ELF-1 (cell line): ENCODE measurements around the gene FAM177A1.
"Not testable (repeated sequence)": the region's sequence is repeated elsewhere in the genome, so short reads cannot be mapped to it uniquely, and the experiment has no call there.

Source experiments
- DNase-seq: peaks from one replicate; pipeline ENCODE4 v3.0.0-alpha.2; 2016; ENCODE audit warnings: low read depth, low spot score

Gene FAM177A1

DNA sequence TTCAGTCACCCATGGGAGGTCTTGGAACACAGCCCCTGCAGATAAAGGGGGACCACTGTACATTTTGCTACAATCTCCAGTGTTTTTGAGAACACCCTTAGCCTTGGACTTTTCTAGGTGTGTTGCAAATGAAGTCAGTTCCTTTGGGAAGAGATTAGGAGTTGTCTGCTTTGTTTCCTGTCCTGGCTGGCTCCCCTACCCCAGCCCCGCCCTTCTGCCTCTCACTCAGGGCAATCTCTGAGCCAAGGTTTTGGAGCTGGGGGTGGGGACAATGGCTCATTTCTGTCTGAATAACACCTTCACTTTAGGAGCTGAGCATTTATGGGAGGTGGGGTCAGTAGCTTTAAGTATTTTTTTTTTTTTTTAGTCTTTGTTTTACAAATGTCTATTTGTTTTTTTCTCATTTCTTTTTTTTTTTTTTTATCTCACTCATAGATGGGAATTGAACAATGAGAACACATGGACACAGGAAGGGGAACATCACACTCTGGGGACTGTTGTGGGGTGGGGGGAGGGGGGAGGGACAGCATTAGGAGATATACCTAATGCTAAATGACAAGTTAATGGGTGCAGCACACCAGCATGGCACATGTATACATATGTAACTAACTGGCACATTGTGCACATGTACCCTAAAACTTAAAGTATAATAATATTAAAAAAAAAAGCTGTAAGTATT lies 15.2 kb downstream of the FAM177A1 start:
- DNase-seq, result peak; percentile 40

DNA sequence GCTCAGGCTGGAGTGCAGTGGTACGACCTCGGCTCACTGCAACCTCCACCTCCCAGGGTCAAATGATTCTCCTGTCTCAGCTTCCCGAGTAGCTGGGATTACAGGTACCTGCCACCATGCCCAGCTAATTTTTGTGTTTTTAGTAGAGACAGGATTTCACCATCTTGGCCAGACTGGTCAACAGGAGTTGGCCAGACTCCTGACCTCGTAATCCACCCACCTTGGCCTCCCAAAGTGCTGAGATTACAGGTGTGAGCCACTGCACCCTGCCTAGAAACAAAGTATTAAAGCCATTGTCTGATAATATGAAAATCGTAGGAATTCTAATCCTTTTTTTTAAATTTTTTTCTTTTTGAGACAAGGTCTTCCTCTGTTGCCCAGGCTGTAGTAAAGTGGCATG lies 19.7 kb downstream of the FAM177A1 start:
- DNase-seq, result not testable (repeated sequence)

DNA sequence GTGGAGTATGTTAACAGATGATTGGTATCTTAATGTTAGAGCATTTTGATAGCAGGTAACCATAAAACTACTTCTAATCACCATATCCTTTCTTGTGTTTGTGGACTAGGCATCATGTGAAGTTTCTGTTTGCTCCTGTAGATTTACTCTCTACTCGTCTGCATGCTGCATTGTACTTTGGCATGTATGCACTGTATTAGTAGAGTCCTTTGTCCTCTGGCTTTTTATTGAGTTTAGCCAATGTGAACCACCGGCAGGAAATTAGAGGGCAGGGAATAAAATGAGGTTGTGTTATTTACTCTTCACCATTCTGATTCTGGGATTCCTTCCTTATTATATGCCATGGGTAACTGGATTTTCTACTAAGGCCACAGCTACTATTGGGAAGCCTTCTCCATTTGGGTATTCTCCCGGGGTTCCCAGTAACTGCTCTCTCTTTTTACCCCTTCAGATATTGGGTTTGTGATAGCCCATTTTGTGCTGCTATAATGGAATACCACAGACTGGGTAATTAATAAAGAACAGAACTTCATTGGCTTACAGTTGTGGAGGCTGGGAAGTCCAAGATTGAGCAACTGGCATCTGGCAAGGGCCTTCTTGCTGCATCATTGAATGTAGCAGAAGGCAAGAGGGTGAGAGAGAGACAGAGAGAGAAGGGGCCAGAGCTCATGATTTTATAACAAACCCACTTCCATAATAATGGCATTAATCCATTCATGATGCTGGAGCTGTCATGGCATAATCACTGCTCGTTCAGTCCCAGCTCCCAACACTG lies 22.4 kb downstream of the FAM177A1 start:
- no peak for DNase-seq

DNA sequence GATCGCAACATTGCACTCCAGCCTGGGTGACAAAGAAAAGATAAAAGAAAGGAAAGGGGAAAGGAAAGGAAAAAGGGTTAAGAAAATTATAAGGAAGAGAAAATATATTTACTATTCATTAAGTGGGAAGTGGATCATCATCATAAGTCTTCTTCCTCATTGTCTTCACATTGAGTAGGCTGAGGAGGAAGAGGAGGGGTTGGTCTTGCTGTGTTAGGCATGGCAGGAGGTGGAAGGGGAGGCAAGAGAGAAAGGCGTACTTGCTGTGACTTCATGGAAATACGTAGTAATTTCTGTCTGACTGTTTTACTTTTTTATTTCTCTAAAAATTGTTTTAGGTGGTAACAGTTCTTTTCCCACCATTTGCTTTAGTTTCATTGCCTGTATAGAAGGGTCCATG lies 26.2 kb downstream of the FAM177A1 start:
- DNase-seq, result no peak

DNA sequence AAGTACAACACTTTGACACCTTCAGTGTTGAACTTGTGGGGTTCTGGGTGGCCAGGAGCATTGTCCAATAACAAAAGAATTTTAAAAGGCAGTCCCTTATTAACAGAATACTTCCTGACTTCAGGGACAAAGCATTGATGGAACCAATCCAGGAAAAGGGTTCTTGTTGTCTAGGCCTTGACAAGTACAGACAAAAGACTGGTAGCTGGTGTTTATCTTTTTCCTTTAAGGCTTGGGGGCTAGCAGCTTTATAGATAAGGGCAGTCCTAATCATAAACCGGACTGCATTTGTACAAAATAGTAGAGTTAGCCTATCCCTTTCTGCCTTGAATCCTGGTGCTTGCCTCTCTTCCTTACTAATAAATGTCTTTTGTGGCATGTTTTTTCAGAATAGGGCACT lies 27.4 kb downstream of the FAM177A1 start:
- no peak for DNase-seq

DNA sequence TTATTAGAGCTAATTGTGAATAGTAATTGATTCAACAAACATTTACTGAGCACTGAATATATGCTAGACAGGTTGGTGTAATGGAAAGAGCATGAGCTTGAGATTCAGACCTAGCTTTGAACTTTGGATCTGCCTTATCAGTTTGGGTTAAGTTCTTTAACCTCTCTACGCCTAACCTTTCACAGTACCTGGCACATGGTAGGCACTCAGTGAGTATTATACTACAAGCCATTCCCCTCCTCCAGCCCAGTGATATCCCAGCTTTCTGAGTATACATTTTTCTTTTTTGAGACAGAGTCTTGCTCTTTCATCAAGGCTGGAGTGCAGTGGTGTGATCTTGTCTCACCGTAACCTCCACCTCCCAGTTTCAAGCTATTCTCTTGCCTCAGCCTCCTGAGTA lies 32.0 kb downstream of the FAM177A1 start:
- DNase-seq, result no peak

DNA sequence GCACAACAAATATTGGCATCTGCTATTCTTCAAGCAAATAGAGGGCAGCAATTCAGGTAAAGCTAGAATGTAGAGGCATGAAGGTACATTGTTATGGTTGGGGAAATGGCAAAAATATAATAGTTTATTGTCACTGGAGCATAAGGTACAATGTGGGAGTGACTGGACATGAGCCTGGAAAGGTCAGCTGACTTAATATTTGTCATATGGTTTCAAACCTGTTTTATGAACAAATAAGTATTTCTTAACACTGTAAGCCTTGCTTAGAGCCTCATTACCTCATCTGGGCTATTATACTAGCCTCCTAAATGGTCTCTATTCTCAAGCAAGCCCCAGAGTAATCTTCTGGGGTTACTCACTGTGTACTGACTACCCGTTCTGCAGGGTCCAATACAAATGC lies 33.7 kb downstream of the FAM177A1 start:
- no peak for DNase-seq

DNA sequence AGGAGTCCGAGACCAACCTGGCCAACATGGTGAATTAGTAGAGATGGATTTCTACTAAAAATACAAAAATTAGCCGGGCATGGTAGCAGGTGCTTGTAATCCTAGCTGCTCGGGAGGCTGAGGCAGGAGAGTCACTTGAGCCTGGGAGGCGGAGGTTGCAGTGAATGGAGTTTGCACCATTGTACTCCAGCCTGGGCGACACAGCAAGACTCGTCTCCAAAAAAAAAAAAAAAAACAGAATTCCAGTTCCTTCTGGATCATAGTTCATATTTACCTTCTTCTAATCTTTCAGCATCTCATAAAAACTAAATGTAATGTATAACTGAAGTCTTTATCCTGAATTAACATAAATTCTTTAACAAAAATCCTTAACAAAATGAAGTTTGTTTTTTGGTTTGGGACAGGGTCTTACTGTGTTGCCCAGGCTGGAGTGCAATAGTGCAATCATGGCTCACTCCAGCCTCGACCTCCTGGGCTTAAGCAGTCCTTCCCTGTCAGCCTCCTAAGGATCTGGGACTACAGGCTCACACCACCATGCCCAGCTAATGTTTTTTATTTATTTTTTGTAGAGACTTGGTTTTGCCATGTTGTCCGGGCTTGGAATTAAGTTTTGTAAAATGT lies 37.6 kb downstream of the FAM177A1 start:
- no peak for DNase-seq

DNA sequence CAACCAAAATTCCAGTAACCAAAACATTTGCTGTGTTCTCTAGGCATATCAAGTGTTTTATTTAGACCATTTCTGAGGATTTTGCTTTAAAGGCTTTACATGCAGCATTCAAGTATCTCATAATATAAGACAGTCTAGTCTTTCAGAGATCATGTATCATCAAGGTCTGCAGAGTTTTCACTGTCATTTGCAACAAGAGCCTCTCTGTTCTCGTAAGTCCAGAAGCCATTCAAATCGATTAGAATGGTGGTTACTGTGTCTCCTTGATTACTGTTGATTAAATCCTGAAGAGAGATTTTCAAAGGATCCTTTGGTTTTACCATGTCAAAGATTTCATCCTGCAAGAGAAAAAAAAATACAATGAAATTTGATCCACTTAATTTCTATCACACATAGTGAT lies 39.4 kb downstream of the FAM177A1 start:
- DNase-seq, result no peak

DNA sequence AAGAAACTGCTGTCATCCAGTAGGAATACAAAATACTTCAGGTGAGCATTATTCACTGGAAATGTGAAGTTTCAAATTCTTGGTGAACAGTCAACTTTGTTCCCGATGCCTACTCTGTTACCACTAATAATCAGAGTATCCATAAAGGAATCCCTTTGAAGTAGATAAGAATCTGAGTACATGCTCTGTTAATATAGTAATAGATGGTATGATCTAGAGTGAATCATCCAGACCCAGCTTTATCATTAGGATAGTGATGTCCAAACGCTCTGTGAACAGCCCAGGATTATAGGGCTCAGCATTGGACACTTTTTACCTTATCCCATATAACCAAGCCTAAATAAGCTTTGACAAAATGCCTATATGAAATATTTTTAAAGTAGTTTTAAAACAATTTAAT lies 42.4 kb downstream of the FAM177A1 start:
- no peak for DNase-seq

DNA sequence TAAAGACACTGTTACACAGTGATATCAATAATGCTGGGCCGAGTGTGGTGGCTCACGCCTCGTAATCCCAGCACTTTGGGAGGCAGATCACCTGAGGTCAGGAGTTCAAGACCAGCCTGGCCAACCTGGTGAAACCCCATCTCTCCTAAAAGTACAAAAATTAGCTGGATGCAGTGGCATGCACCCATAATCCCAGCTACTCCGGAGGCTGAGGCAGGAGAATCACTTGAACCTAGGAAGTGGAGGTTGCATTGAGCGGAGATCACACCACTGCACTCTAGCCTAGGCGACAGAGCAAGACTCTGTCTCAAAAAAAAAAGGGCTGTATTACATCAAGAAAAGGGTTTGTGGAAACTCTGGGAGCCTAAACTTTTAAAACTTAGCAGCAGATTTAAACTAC lies 48.6 kb downstream of the FAM177A1 start:
- not testable (repeated sequence) for DNase-seq

DNA sequence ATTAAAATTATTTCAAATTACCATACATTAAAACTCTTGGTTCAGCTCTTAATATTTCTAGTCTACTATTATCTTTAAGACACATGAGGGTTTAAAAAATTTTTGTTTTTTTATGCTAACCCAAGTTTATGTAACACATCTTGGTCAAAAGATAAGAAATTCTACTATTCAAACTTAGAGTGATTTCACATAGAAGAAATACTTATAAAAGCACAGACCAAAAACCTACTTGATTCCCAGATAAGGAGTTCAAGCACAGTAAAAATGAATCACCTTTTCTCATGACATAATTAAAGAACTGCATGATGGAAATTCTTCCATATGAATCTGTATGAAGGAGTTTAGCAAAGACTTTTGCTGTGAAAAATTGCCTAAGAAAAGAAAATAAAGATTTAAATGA lies 61.8 kb downstream of the FAM177A1 start:
- DNase-seq, result no peak

DNA sequence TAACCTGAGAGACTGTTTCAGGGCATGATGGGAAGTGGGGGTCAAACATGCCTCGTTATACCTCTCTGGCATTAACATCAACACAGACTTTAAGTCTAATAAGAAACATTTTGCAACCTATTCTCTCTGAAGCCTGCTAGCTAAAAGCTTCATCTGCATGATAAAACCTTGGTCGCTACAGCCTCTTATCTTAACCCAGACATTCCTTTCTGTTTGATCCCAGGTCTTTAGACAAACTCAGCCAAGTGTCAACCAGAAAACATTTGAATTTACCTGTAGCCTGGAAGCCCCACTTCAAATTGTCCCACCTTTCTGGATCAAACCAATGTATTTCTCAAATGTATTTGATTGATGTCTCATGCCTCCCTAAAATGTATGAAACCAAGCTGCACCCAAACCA lies 66.6 kb downstream of the FAM177A1 start:
- peak; percentile 30 for DNase-seq

DNA sequence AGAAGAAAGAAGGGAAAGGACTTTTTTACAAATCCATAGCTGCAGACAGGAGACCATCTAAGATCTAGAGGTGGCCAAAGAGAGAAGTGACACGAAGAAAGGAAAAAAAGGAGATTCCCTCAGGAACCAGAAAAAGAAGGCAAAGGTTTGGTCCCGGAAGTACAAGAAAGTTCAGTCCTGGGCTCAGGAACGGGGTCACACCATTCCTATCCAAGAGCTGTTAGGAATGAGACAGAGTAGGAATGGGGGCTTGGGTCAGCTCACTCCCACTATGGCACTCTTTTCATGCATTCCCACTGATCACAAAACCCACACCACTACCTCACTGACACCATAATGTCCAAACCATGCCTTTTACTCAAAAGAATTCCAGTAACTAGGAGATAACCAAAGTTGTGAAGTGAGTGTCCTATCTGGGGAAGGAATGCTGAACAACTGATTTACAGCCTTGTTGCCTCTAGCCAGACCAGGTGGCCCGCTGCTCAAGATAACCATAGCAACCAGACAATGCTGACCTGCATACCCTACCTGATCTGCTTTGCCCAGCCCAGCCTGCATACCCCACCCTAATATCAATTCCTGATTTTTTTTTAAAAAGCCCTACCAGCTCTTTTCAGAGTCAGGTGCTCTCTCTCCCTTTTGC lies 67.4 kb downstream of the FAM177A1 start:
- DNase-seq, result peak; percentile 66

DNA sequence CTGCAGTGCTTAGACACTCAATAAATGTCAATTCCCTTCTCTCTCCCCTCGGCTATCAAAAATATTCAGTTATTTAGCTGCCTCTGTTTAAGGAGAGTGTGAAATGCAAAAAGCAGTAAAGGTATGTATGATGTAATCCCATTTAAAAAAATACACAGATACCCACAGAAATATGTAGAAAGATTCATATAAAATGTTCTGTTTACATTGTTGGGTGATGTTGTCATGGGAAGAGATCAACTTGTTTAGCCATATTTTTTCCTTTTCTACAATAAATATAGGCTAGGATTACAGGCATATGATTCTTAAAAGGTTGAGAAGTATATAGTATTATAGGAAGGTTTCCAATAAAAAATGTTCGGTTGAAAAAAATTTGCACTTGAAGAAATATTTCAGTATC lies 68.0 kb downstream of the FAM177A1 start:
- DNase-seq, result no peak

DNA sequence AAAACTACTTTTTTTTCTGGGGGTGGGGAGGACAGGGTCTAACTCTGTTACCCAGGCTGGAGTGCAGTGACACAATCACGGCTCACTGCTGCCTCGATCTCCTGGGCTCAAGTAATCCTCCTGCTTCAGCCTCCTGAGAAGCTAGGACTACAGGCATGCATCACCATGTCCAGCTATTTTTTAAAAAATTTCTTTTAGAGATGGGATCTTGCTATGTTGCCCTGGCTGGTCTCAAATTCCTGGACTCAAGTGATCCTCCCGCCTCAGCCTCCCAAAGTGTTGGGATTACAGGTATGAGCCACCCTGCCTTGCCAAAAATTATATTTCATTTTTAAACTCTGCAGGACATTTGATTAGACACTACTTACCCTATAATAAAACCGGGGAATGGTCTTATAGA lies 70.2 kb downstream of the FAM177A1 start:
- no peak for DNase-seq

DNA sequence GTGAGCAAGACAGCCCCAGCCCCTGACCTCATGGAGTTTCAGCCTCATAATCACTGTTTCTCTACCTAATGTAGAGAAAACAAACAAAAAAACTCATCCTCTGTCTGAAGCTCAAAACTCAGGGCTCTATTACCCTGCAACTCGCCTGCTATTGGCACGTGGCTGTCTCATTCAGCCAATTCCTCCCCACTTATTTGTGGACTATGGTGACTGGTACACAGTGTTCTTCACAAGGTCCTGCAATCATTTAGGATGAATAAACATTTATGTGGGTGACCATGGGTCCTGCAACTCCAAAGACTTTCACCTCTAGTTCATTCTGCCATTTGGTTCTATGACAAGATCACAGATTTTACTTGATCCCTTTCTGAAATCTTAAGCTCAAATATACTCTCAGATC lies 71.0 kb downstream of the FAM177A1 start:
- DNase-seq, result no peak

DNA sequence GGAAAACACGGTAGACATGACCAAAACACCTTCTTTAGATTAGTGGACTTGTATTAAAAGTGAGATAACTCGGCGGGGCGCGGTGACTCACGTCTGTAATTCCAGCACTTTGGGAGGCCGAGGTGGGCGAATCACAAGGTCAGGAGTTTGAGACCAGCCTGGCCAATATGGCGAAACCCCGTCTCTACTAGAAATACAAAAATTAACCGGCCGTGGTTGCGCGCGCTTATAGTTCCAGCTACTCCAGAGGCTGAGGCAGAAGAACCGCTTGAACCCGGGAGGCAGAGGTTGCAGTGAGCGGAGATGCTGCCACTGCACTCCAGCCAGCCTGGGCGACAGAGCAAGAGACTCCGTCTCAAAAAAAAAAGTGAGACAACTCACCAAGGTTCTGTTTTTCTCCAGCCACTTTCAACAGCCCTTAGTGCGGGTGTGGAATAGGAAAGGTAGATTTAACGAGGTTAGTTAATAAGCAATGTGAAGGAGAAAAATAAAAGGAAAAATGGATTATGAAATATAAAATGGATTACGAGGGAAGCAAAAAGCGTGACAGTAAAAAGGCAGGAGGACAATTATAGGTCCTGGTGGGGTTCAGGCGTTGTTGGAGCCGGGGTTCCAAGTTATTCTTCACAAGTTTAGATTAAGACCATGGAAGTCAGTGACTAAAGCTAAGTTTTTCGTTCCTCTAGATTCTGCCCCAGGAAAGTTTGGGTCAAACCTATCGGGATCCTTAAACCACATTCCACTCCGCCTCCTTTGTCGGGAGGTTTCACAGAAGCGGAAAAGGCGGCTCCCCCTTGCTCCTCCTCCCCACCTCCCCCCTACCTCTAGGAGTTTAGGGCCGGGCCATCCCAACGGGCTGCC lies 75.2 kb downstream of the FAM177A1 start:
- peak; percentile 57 for DNase-seq

DNA sequence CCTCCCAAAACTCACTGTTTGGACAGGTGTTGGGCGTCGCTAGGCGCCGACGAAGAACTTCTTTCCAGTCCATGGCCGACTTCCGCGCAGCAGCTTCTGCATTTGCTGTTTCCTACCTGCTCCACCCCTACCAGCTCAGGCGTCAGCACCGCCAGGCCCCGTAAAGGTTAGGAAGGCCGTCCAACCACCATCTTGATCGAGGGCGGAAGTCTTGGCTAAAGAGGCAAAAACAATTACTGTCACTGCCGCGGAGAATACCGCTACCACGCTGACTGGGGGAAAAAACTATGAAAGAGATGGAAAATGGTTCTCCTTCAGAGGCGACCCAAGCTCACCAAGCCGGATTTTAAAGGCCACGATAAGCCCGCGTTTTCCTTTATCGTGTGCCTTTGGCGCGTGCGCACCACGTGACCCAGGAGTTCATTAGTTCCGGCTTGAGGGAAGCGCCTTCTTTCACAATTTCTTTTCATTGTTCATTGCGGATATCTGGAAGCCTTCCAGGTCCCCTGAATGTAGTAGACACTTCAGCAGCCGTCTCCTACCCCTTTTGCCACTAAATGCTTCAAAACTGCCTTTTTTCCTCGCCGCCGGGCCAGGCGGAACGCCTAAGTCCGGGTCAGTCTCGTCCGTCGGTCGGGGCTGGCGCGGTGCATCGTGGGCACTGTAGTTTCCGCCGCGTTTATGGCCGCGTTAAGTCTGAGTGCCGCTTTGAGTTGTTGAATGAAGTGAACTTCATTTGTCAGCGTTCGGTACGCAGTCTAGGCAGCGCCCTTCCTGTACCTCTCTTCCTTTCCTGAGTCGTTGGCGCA lies 76.0 kb downstream of the FAM177A1 start, which contains the start of the genes PPP2R3C and PRORP:
Gene PPP2R3C (minus strand): TSS at position 104 of the 809 bp plus-strand sequence. CDS start 31 bp downstream, at position 73.
Gene PRORP (plus strand): TSS at position 666 of the 809 bp plus-strand sequence. CDS start 694 bp downstream, outside the sequence.
- DNase-seq, result peak; percentile 98

DNA sequence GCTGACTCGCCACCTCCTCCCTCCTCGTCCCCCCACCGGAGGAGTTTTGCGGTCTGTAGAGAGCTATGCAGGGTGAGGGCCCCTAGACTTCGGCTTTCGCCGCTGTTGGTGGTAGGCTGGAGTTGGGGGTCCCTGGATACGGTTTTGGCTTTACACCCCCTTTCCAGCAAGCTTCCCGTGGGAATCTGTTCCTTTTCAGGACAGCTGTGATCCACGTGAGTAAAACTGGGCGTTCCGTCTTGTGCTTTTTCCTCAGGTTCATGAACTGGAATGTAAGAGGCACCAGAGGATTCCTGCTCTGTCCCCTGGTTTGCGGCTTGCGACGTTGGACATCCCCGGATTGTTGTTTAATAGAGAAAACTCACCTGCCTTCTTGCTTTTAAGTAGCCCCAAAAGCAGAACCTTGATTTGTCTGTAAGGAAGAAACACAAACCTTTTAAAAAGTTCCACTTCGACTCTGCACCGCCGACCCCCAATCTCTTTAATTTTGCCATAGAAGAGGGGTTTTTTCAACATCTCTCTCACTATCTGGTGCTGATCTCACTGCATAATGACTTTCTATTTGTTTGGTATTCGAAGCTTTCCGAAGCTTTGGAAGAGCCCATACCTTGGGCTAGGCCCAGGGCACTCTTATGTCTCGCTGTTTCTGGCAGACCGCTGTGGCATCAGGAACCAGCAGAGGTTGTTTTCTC lies 76.8 kb downstream of the FAM177A1 start:
- DNase-seq, result peak; percentile 77
